NCI-H748 (cell line): ENCODE data around the gene EIF2S1.
"Not testable (repeated sequence)": the region's sequence is repeated elsewhere in the genome, so short reads cannot be mapped to it uniquely, and the experiment has no call there.

Source experiments
- DNase-seq: peaks from one replicate; lab custom pipeline; 2025; ENCODE audit not compliant: unreplicated experiment; lab: John Stamatoyannopoulos, UW

Gene EIF2S1

GRCh38 chr14:67371247-67372148, 11.4 kb downstream of the EIF2S1 start:
- no peak for DNase-seq

GRCh38 chr14:67372833-67373232, 12.7 kb downstream of the EIF2S1 start:
- no peak for DNase-seq

- DNase-seq, result no peak
Measured at GRCh38 chr14:67373347-67373746, 13.2 kb downstream of the EIF2S1 start.

- no peak for DNase-seq
Measured at GRCh38 chr14:67377916-67378315, 17.8 kb downstream of the EIF2S1 start.

- DNase-seq, result no peak
Measured at GRCh38 chr14:67385120-67385519, 25.0 kb downstream of the EIF2S1 start.

- no peak for DNase-seq
Measured at GRCh38 chr14:67385618-67386017, 25.5 kb downstream of the EIF2S1 start.

- no peak for DNase-seq
Measured at GRCh38 chr14:67387195-67387594, 27.1 kb downstream of the EIF2S1 start.

- no peak for DNase-seq
Measured at GRCh38 chr14:67389275-67389674, 29.1 kb downstream of the EIF2S1 start.

GRCh38 chr14:67389811-67390534, 29.8 kb downstream of the EIF2S1 start:
- no peak for DNase-seq

- no peak for DNase-seq
Measured at GRCh38 chr14:67391268-67391667, 31.1 kb downstream of the EIF2S1 start.

GRCh38 chr14:67392123-67392522, 32.0 kb downstream of the EIF2S1 start:
- DNase-seq, result no peak

GRCh38 chr14:67392800-67393199, 32.7 kb downstream of the EIF2S1 start:
- DNase-seq, result no peak

GRCh38 chr14:67393689-67394088, 33.6 kb downstream of the EIF2S1 start:
- DNase-seq, result no peak

- no peak for DNase-seq
Measured at GRCh38 chr14:67395086-67395875, 35.2 kb downstream of the EIF2S1 start.

GRCh38 chr14:67395876-67396189, 35.7 kb downstream of the EIF2S1 start:
- DNase-seq, result no peak

- DNase-seq, result no peak
Measured at GRCh38 chr14:67396381-67396970, 36.3 kb downstream of the EIF2S1 start.

- no peak for DNase-seq
Measured at GRCh38 chr14:67397536-67397935, 37.4 kb downstream of the EIF2S1 start.

- DNase-seq, result no peak
Measured at GRCh38 chr14:67400434-67400833, 40.3 kb downstream of the EIF2S1 start.

- DNase-seq, result no peak
Measured at GRCh38 chr14:67405771-67406170, 45.6 kb downstream of the EIF2S1 start.

- DNase-seq, result not testable (repeated sequence)
Measured at GRCh38 chr14:67408122-67408801, 48.1 kb downstream of the EIF2S1 start.

- DNase-seq, result no peak
Measured at GRCh38 chr14:67409461-67409860, 49.3 kb downstream of the EIF2S1 start.
